NCI-H345 treated with DMSO at 0.1 percent for 48 hours (cell line): ENCODE data around the gene ARNT2.
"Not testable (repeated sequence)": the region's sequence is repeated elsewhere in the genome, so short reads cannot be mapped to it uniquely, and the experiment has no call there.

Source experiments
- DNase-seq: peaks from one replicate; lab custom pipeline; 2025; ENCODE audit not compliant: unreplicated experiment; lab: John Stamatoyannopoulos, UW

The ARNT2 gene

DNA sequence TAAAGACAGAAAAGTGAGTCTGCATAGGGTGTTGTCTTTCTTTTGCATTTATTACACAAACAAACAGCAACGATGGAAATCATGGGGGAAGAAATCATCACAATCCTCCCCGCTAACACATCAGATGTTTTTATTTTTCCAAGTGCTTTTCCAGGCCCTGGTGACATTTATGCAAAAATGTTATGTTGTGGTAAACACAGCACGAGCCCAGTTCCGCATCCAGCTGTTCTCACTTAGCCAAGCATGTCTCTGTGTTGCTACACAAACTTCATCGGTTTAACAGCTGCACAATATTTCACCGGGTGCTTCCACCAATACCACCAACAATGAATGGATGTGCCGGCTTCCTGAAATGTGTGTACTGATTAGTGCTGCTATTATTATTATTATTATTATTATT is 237.2 kb downstream of the ARNT2 start:
- DNase-seq: no peak

DNA sequence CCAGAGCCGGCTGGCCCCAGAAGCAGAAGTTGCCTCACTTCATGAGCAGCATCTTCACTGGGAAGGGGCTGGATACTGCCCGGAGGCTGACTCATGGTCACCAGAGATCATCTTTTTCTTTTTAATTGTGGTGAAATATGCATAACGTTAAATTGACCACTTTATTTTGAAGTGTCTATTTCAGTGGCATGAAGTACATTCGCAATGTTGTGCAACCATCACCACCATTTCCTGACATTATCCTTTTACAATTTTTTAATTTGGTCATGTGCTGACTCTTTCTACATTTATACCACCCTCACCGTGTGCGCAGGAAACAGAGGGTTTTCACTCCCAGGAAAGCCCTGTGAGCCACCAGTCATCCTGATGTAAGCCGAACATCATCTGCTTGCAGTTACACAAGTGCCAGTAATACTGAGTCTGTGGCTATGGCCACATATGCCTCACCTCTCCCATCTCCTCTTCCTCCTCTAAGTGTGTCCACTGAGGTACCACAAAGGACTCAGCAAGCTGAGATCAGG is 239.3 kb downstream of the ARNT2 start:
- no peak for DNase-seq

DNA sequence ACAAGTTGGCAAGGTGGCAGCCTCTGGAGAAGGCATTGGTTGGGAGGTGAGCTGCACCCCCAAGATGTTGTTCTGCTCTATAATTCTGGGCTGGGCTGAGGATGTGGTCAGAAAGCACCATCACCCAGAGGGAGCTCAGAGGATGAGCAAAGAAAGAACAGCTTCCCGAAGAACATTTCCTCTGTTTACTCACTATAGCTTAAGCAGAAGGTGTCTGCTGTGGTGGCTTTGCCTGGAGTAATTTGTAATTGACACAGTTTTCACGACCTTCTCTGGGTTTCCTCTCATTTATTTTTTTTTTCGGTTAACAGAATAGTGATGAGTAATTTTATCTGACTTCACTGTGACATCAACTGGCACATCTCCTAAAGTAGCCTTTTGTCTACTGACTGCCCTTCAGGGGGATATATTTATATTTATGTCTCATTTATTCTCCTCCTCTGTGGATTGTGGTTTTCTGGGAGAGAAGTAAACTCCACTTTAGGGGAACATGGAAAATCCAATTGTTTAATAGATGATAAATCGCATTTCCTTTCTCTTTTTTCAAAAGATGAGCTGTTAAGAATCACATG is 241.4 kb downstream of the ARNT2 start:
- DNase-seq: no peak

DNA sequence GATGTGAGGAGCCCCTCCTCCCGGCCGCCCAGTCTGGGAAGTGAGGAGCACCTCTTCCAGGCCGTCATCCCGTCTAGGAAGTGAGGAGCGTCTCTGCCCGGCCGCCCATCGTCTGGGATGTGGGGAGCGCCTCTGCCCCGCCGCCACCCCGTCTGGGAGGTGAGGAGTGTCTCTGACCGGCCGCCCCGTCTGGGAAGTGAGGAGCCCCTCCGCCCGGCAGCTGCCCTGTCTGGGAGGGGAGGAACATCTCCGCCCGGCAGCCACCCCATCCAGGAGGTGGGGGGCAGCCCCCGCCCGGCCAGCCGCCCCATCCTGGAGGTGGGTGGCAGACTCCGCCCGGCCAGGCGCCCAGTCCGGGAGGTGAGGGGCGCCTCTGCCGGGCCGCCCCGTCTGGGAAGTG is 243.2 kb downstream of the ARNT2 start:
- DNase-seq: not testable (repeated sequence)
